Measurements from ENCODE around the gene P2RX4.

The P2RX4 gene

DNA sequence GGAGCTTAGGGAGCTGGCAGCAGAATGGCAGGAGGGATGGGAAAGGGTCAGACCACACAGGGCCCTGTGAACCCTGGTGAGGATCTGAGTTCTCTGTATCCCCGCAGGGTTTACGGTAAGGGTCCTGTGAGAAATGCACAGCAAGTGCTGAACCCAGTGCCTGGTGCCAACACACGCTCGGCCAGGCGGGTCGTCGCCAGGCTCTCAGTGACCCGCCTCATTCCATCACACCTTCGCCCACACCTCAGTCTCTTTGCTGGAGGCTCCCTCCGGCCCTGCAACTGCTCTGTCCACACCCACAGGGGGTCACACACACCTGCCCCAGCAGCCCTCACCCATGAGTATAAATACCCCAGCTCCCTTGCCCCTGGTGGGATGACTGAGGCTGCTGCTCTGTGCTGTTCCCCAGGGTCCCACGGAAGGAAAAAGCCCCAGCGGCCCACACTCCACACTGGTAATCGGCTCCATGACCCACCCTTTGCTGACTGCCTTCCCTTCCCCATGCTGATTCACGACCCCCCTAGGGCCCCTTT is 63.5 kb downstream of the P2RX4 start:
- Histone ChIP-seq H3K36me3 (peaks cover 15% of the 10 kb centered on the region), H3K27me3 (no peaks in the 10 kb centered on the region), H3K4me3 (ENCODE audit: low read depth, low read length) (no peak overlapping the region), H3K9me3 (no peaks in the 10 kb centered on the region), H3K4me1 (no peaks in the 10 kb centered on the region)
- TF ChIP-seq, protein P1, sequence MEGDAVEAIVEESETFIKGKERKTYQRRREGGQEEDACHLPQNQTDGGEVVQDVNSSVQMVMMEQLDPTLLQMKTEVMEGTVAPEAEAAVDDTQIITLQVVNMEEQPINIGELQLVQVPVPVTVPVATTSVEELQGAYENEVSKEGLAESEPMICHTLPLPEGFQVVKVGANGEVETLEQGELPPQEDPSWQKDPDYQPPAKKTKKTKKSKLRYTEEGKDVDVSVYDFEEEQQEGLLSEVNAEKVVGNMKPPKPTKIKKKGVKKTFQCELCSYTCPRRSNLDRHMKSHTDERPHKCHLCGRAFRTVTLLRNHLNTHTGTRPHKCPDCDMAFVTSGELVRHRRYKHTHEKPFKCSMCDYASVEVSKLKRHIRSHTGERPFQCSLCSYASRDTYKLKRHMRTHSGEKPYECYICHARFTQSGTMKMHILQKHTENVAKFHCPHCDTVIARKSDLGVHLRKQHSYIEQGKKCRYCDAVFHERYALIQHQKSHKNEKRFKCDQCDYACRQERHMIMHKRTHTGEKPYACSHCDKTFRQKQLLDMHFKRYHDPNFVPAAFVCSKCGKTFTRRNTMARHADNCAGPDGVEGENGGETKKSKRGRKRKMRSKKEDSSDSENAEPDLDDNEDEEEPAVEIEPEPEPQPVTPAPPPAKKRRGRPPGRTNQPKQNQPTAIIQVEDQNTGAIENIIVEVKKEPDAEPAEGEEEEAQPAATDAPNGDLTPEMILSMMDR (IDR thresholded peaks at IDR 0.05; ENCODE audit: low read depth, low read length), result no peak
- no peak for DNase-seq

DNA sequence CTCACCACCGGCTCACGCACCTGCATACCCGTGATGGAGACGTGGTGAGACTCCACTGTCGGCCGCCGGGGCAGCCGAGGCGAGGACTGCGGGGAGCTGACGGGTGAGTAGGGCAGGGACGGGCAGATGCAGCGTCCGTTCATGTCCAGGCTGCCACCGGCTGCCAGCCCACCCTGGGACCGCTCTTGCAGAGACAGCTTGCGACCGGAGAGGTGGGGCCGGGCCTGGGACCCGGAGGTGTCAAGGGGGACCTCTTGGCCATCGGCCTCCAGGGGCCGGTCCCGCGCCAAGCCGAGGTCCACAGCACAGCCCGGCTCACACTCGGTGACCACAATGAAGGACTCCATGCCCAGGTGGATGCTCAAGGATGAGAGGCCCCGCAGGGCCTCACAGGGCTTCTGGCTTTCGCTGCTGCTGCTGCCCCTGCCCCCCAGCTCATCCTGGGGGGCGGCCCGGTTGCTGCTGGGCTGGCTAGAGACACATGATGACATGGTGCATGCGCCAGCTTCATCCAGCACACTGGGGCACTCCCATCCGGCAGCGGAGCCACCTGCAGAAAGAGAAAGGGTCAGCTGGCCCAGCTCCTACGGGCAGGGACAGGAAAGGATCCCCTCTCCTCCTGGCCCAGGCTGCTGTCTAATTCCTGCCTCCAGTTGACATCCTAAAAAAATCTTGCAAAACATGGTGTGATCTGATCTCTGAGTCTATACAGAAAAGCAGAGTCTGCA is 64.3 kb downstream of the P2RX4 start:
- H3K4me1 ChIP-seq, result no peaks in the 10 kb centered on the region; the same call in 1 of the 2 replicates
- TF ChIP-seq, protein P1 (IDR thresholded peaks at IDR 0.05; ENCODE audit: low read depth, low read length), result no peak
- peaks cover 8% of the 10 kb centered on the region; the same call in 1 of the 2 replicates for H3K36me3 ChIP-seq
- no peaks in the 10 kb centered on the region for H3K27me3 ChIP-seq
- no peaks in the 10 kb centered on the region for H3K9me3 ChIP-seq
- H3K4me3 ChIP-seq (ENCODE audit: low read depth, low read length), result no peak overlapping the region
- no peak for DNase-seq

DNA sequence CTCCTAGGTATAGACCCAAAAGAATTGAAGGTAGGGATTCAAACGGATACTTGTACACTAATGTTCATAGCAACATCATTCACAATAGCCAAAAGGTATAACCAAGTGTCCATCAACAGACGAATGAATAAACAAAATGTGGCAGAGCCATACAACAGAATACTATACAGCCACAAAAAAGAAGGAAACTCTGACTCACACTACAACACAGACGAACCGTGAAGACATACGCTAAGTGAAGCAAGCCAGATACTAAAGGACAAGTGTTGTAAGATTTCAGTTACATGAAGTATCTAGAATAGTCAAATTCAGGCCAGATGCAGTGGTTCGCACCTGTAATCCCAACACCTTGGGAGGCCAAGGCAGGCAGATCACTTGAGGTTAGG is 67.4 kb downstream of the P2RX4 start:
- DNase-seq, result no peak
- TF ChIP-seq, protein P1 (IDR thresholded peaks at IDR 0.05; ENCODE audit: low read depth, low read length), result no peak
- Histone ChIP-seq H3K27me3 (no peaks in the 10 kb centered on the region), H3K9me3 (no peaks in the 10 kb centered on the region), H3K36me3 (peaks cover 7% of the 10 kb centered on the region), H3K4me1 (peaks cover 4% of the 10 kb centered on the region), H3K4me3 (ENCODE audit: low read depth, low read length) (no peak overlapping the region)

DNA sequence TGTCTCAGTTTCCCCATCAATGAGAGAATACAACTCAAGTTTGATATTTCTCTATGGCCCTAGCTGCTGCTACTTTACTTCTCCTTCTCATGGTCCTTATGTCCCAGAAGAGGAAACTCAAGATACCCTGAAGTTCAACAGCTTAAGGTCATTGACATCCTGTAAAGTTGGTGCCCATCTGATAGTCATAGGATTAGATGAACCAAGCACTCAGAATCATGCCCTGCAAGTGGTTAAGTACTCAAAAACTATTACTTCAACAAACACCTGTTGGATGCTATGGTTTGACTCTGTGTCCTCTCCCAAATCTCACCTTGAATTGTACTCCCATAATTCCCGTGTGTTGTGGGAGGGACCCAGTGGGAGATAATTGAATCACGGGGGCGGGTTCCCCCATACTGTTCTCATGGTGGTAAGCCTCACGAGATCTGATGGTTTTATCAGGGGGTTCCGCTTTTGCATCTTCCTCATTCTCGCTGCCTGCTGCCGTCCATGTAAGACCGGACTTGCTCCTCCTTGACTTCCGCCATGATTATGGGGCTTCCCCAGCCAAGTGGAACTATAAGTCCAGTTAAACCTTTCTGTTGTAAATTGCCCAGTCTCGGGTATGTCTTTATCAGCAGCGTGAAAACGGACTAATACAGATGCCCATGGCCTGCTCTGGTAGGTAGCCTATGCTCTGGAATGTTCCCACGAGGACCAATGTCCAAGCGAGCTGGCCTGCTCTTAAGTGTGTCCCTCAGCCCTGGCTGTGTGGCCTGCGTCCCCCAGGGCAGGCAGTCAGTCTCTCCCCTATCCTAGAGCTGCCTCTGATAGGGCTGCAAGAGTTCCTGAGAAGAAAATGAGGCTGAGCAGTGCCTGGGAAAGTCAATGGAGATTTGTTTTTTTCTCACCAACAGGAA is 68.5 kb downstream of the P2RX4 start:
- DNase-seq, result no peak
- TF ChIP-seq, protein P1 (IDR thresholded peaks at IDR 0.05; ENCODE audit: low read depth, low read length), result no peak
- peaks cover 7% of the 10 kb centered on the region for H3K36me3 ChIP-seq

DNA sequence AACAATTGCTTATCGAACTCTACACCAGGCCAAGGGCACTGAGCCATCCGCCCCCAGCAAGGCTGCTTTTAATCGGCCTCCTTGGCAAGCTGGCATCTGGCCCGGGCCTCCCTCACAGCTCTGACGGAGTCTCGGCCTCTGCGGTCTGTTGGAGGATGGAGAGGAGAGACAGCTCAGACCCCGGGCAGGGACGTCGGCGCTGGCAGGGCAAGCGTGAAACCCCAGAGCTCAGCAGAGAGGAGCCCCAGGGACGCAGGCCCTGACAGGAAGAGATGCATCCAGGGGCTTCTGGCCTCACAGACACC is 69.1 kb downstream of the P2RX4 start:
- peaks cover 4% of the 10 kb centered on the region for H3K4me1 ChIP-seq
- H3K36me3 ChIP-seq, result peaks cover 10% of the 10 kb centered on the region
- peak; percentile 39 for DNase-seq
- no peaks in the 10 kb centered on the region for H3K9me3 ChIP-seq
- H3K27me3 ChIP-seq, result no peaks in the 10 kb centered on the region
- no peak overlapping the region for H3K4me3 ChIP-seq (ENCODE audit: low read depth, low read length)
- TF ChIP-seq, protein P1 (IDR thresholded peaks at IDR 0.05; ENCODE audit: low read depth, low read length), result no peak

More for the DNA sequence above, 68.5 kb downstream of the P2RX4 start:
- H3K4me1 ChIP-seq, result peaks cover 4% of the 10 kb centered on the region
- H3K27me3 ChIP-seq, result no peaks in the 10 kb centered on the region
- no peak overlapping the region for H3K4me3 ChIP-seq (ENCODE audit: low read depth, low read length)
- no peaks in the 10 kb centered on the region for H3K9me3 ChIP-seq
